Activated effector memory CD4-positive, alpha-beta T cell treated with anti-CD3 and anti-CD28 coated beads, Interleukin-2, amount 50 U/mL, for 16 hours (primary cell): ENCODE results near the gene YPEL1.

Experiments
- DNase-seq: peaks from one replicate; pipeline ENCODE4 v3.0.0-alpha.2; 2020

Gene YPEL1

DNA sequence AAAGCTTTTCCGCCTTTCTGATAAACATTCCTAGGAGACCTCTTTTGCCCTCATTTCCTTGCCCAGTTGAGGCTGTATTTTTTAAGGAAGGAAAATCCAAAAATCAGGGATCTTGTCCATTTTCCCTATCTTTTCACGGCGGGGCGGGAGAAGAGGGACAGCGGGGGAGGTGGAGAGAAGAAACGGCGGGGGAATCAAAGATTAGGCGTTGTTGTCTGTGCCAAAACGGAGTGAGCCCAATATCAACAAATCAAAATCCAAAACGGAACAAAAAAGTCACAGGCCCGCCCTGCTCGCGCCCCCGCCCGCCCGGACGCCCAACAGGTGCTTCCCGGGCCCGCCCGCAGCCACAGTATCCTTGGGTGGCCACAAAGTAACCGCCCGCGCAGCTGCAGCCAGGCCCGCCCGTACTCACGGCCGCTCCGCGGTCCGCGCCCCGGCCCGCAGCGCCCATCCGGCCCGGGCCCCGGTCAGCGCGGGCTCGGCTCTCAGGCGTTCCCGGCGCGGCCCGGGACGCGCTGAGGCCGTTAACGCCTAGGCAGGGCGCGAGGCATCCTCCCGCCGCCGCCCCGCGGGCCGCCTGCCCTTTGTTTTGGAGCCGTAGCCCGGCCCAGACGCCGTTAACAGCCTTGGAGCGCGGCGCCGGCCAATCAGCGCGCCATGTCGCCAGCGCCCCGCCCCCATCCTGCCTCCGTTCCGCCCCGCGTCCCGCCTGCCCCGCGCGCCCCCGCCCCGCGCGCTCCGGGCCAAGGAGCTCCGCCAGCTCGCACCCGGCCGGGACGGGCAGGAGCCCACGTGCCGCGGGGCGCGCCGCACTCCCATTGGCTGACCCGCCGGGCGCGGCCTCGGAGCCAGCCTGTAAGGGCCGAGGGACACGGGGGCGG is at the start of gene YPEL1:
Gene YPEL1, minus strand, starts transcription at position 595 of the 884 bp plus-strand sequence. CDS start 25,050 bp downstream, outside the sequence.
- DNase-seq, result peak; percentile 98

GRCh38 chr22:21780259-21780658 is 44.7 kb upstream of the YPEL1 start:
- DNase-seq, result no peak

- no peak for DNase-seq
Measured at GRCh38 chr22:21779444-21779843, 43.9 kb upstream of the YPEL1 start.

GRCh38 chr22:21778705-21779363 is 43.2 kb upstream of the YPEL1 start:
- no peak for DNase-seq

- no peak for DNase-seq
Measured at GRCh38 chr22:21771631-21771976, 36.0 kb upstream of the YPEL1 start.

GRCh38 chr22:21768435-21768834 is 32.8 kb upstream of the YPEL1 start:
- DNase-seq, result peak; percentile 42

- DNase-seq, result peak; percentile 78
Measured at GRCh38 chr22:21766691-21767462, 31.3 kb upstream of the YPEL1 start.

DNA sequence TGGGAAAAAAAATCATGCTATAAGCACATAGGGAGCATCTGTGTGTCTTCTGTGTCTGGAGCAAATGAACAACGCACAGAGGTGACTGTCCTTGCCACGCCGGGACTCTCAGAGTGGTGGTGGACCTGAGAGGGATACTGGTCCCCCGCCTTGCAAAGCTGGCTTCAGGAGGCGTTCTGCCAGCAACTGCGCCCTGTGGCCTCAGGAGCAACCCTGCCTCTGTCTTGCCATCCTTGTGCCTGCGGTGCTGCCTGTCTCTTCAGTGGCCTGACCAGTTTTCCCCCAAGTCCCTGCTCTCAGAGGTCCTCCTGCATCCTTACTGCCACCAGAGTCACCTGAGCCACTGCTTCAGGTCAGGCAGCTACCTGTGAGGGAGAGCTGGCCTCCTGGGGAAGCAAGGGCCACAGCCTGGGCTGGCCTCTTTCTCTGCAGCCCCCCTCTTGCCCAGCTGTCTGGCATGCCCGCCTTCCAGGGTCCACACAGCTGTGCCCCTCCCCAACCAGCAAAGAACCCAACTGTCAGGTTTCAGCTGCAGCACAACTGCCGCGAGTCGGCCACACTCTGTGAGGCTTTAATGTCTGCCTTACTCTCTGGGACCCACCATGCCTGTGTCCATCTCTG is 30.4 kb upstream of the YPEL1 start:
- DNase-seq, result no peak

DNA sequence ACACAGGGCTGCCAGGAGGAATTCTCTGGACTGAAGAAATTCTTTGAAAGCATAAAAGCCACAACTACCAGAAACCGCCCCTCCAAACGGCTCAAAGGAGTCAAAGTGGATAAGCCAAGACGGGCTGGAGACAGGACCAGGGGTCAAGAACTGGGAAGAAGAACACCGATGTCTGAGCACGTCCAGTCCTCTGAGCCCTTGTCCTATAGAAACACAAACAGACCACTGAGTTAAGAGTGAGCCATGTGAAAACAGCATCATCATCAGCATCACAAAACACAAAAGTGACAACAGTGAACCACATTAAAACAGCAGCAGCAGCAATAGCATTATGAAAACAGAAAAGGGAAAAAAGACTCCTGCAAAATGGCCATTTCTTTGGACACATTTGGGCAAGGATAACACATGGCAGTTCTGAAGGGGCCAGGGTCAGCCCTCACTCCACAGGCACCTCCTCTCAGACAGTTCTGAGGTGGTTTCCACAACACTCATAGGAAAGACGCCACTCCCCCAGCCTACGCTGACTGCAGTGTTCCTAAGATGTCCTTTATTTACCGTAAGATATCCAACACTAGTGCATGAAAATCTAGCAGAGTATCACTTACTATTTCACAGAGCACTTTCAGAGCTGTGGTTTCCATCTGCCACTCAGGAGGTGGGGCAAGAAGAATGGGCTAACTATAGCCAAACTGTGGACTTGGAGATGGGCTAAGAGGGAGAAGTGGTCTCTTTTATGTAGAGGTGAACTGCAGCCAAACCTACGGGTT is 28.6 kb upstream of the YPEL1 start:
- DNase-seq, result peak; percentile 69

GRCh38 chr22:21762712-21763581 is 27.4 kb upstream of the YPEL1 start:
- peak; percentile 74 for DNase-seq

DNA sequence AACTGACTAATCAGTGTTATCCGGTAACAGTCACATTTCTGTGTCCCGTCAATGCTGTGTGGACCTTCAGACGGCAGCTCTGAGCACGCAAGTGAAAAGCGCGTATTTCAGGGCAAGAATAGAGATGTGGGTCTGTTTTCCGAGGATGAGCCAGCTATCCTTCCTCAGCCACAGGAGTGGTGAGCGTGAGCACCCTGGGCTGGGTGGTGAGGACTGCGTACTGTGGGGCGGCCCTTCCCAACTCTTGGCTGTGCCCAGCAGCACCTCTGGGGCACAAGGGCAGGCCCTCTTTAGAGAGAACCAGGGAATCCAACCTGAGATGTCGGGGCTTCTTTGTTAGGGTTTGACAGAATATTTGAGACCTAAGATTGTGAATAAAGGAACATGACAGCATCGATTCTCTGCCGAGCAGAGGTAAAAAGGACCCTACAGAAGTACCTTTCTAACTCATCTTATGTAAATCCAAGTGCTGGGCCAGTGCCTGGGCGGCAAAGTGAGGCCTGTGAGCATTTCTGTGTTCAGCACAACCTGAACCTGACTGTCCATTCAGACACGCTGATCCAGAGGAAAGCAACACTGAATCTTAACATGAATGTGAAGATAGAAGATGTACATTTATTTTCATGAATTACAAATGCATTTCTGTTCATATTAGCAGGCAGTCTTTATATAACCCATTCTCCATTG is 26.5 kb upstream of the YPEL1 start:
- no peak for DNase-seq

- DNase-seq, result no peak
Measured at GRCh38 chr22:21761086-21761485, 25.5 kb upstream of the YPEL1 start.

DNA sequence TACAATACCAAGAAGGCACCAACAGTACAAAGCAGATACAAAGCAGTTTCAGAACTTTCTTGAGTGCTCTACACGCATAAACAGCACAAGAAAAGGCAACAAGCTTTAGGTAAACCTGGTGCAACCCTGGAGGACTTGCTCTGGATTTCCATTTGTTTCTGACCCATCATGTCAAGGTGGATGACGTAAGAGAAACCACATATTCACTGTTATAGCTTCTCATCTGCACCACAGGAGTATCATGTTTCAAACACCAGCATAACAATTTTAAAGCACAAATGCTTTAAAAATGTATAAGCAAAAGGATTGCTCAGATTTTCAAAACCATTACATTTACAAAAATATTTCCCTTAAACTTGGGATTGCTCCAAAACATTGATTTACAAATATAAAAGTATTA is 25.0 kb upstream of the YPEL1 start:
- no peak for DNase-seq

DNA sequence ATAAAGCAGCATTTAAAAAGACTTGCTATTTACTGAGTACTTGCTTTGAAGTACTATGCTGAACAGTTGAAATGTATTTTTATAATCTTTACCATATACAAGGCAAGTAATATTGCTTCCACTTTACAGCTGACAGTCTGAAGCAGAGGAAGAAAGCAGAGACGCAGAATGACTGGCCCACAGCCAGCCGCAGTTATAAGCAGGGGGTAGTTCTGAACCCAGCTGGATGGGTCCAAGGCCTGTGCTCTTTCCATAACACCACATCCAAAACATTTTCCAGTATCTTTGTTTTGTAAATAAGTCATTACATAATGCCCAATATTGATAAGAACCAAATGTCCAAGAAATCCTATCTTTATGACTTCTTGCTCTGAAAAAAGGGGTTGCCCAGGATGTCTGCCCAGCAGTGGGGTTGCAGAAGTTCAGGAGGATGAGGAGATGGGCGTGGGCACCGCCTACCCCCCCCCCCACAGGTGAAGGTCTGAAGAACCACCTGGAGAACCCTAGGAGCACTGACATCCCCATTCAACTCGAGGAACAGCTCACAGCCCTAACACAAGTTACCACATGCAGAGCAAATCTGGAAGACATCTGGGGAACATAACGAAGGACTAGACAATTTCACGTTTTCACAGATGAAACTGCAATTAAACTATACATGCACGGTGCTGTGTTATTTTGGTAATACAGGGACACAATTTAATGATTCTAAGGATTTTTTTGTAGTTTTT is 24.2 kb upstream of the YPEL1 start:
- no peak for DNase-seq

DNA sequence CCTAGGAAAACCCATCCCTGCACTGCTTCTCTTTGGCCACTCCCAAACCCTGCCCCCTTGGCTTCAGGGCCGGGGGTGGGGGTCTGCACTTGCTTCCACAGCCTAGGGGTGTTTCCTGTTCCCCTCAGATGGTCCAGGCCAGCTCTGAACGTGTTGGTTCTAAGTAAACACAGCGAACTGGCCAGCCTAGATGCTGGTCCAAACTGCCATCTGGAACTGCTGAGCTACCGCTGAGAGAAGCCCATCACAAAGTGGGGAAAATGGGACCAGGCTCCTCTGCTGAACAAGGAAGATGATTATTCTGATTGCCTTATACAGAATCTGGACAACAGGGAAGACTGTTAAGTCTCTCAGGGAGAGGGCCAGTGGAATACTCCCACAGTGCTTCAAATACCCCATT is 23.5 kb upstream of the YPEL1 start:
- no peak for DNase-seq

DNA sequence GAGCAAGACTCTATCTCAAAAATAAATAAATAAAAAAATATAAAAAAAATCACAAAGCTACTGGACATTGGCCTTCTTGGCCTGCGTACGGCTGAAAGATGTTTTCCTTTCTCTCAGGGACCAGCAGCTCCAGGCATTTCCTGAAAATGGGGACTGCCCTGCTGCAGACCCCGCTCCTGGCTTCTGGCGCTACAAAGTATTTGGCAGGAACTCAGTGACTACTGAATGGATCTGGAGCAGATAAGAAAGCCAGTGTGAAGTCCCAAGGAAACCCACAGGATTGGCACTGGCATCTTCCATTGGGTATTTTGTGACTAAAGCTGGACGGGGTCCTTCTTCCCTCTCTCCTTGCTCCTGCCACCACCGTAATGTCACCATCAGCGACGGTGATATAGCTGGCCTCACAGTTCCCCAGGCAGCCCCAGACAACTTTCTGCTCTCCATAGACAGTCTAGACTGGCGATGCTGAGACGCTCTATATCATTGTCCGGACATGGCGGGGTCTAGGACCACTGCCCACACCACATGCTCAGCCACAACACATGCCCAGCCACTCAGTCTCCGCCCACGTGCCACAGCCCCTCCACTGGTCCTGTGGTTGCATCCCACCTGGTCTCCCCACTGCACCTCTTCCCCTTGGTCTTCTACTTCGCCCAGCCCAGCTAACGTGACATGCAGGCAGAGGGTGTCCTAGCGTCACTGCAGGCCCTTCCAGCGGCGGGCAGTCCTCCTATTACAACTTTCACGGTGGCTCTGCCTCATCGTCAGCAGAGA is 22.7 kb upstream of the YPEL1 start:
- DNase-seq, result no peak

DNA sequence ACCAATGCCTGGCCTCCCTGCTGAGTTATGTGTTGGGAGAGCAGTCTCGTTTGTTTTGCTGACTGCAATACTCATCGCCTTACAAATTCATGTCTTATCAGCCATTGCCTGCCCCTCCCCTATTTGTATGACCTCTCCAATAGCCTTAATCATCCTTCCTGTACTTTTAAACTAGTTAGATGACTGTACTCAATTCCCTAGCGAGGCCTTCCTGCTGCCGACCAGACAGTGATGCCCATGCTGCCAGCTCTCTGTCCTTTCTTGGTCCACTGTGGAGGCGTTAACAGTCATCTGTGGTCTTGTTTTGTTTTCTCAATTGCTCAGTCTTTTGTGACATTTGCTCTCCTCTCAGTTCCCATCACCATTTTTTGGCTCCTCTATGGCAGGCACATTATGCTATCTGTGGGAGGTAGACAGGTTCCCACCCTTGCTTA is 20.3 kb upstream of the YPEL1 start:
- no peak for DNase-seq

DNA sequence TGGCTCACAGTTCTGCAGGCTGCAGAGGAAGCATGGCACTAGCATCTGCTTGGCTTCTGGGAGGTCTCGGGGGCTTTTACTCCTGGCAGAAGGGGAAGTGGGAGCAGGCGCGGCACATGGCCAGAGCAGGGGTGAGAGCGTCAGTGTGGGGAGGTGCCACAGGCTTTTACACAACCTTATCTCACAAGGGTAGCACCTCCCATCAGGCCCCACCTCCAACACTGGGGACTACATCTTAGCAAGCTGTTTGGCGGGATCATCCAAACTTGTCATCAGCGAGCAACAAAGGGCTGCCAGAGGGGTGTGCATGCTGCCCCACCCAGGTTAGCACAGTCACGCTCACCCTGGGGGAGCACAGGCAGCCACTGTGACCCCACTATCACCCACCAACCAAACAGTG is 18.9 kb upstream of the YPEL1 start:
- DNase-seq, result no peak
